ENCODE results near the gene MSI2. TPM values are rescaled to one million over a fixed set of nuclear protein-coding genes. Genes with fewer than 3 reads are reported as not detected.

MSI2 gene
- total RNA-seq, 4 donors from 2014 or later = 60.7 to 101 (median 70.9) TPM

- H3K27me3 ChIP-seq = no peaks in the 10 kb centered on the region
- H3K4me3 ChIP-seq (replicated peaks in 1 of 3) = no peak overlapping the region
- no peak for DNase-seq
- intact Hi-C loops (cut with DNase I) = no loop called here
- 80 to 84% methylated on average over 8 of the region's 8 CpGs for WGBS, 2 donors
- no peaks in the 10 kb centered on the region for H3K9me3 ChIP-seq
- H3K4me1 ChIP-seq = peaks cover 5 to 22% of the 10 kb centered on the region in 2 donors
- no peak overlapping the region for H3K27ac ChIP-seq
- TF ChIP-seq CTCF (IDR thresholded peaks at IDR 0.05) (no peak), POLR2A (IDR thresholded peaks at IDR 0.05) (no peak)
- H3K36me3 ChIP-seq = no peaks in the 10 kb centered on the region
Measured at GRCh38 chr17:57507828-57508227, 251.5 kb downstream of the MSI2 start.

GRCh38 chr17:57508671-57509070, 252.3 kb downstream of the MSI2 start:
- WGBS, 2 donors = 90 to 93% methylated on average over 10 of the region's 10 CpGs
- no peaks in the 10 kb centered on the region for H3K9me3 ChIP-seq
- DNase-seq = no peak
- H3K27ac ChIP-seq = no peak overlapping the region
- no peak overlapping the region for H3K4me3 ChIP-seq (replicated peaks in 1 of 3)
- no peak for TF ChIP-seq CTCF (IDR thresholded peaks at IDR 0.05)
- TF ChIP-seq POLR2A (IDR thresholded peaks at IDR 0.05) = no peak
- H3K4me1 ChIP-seq = peaks cover 5 to 22% of the 10 kb centered on the region in 2 donors
- intact Hi-C loops (cut with DNase I) = no loop called here
- no peaks in the 10 kb centered on the region for H3K36me3 ChIP-seq
- H3K27me3 ChIP-seq = no peaks in the 10 kb centered on the region

GRCh38 chr17:57511475-57512123, 255.3 kb downstream of the MSI2 start:
- no peak for DNase-seq
- 94 to 95% methylated on average over 14 of the region's 14 CpGs for WGBS, 2 donors
- H3K9me3 ChIP-seq = no peaks in the 10 kb centered on the region
- H3K4me3 ChIP-seq (replicated peaks in 1 of 3) = no peak overlapping the region
- H3K27ac ChIP-seq = no peak overlapping the region
- TF ChIP-seq POLR2A (IDR thresholded peaks at IDR 0.05) (no peak), CTCF (IDR thresholded peaks at IDR 0.05) (no peak)
- H3K36me3 ChIP-seq = no peaks in the 10 kb centered on the region
- intact Hi-C loops (cut with DNase I) = no loop called here
- H3K4me1 ChIP-seq = peaks cover 0 to 10% of the 10 kb centered on the region in 2 donors
- no peaks in the 10 kb centered on the region for H3K27me3 ChIP-seq

- Histone ChIP-seq H3K4me1 (peaks cover 0 to 7% of the 10 kb centered on the region in 2 donors), H3K36me3 (no peaks in the 10 kb centered on the region), H3K27ac (no peak overlapping the region), H3K4me3 (replicated peaks in 1 of 3) (no peak overlapping the region), H3K9me3 (no peaks in the 10 kb centered on the region), H3K27me3 (no peaks in the 10 kb centered on the region)
- no peak for DNase-seq
- intact Hi-C loops (cut with DNase I) = no loop called here
- 83 to 90% methylated on average over 3 of the region's 3 CpGs for WGBS, 2 donors
- TF ChIP-seq CTCF (IDR thresholded peaks at IDR 0.05) (no peak), POLR2A (IDR thresholded peaks at IDR 0.05) (no peak)
Measured at GRCh38 chr17:57512258-57512657, 255.9 kb downstream of the MSI2 start.

GRCh38 chr17:57512691-57513090, 256.4 kb downstream of the MSI2 start:
- H3K4me3 ChIP-seq (replicated peaks in 1 of 3) = no peak overlapping the region
- no peaks in the 10 kb centered on the region for H3K9me3 ChIP-seq
- no peaks in the 10 kb centered on the region for H3K36me3 ChIP-seq
- peaks cover 0 to 7% of the 10 kb centered on the region in 2 donors for H3K4me1 ChIP-seq
- intact Hi-C loops (cut with DNase I) = no loop called here
- TF ChIP-seq POLR2A (IDR thresholded peaks at IDR 0.05) = no peak
- TF ChIP-seq CTCF (IDR thresholded peaks at IDR 0.05) = no peak
- 93 to 96% methylated on average over 3 of the region's 3 CpGs for WGBS, 2 donors
- no peak overlapping the region for H3K27ac ChIP-seq
- no peak for DNase-seq
- H3K27me3 ChIP-seq = no peaks in the 10 kb centered on the region

All from thyroid gland (tissue), 4 donors.